Measurements from ENCODE around the gene EIF2S3B. TPM values are rescaled to one million over a fixed set of nuclear protein-coding genes. Genes with fewer than 3 reads are reported as not detected.

The EIF2S3B gene
- total RNA-seq, 2 donors from 2014 or later: 0.33 to 0.45 TPM

GRCh38 chr12:10512798-10513197 lies 7.1 kb downstream of the EIF2S3B start:
- no peak for ATAC-seq
- peaks cover 0 to 3% of the 10 kb centered on the region in 2 donors for H3K27me3 Mint-ChIP-seq
- peaks cover 4% of the 10 kb centered on the region for H3K36me3 Mint-ChIP-seq
- no peaks in the 10 kb centered on the region for H3K9me3 Mint-ChIP-seq
- no peak overlapping the region for H3K4me3 Mint-ChIP-seq
- DNase-seq (ENCODE audit: low spot score): no peak
- H3K4me1 Mint-ChIP-seq (ENCODE audit: low read depth in 2 of 2): no peaks in the 10 kb centered on the region
- H3K27ac Mint-ChIP-seq: no peak overlapping the region

GRCh38 chr12:10521555-10521954 lies 15.9 kb downstream of the EIF2S3B start:
- ATAC-seq: peak in 1 of 2 donors; percentile 57

GRCh38 chr12:10528174-10528953 lies 22.7 kb downstream of the EIF2S3B start:
- H3K27me3 Mint-ChIP-seq: no peaks in the 10 kb centered on the region
- H3K4me1 Mint-ChIP-seq (ENCODE audit: low read depth in 2 of 2): peaks cover 0 to 5% of the 10 kb centered on the region in 2 donors
- DNase-seq (ENCODE audit: low spot score) (no peak), ATAC-seq (no peak)
- H3K9me3 Mint-ChIP-seq: no peaks in the 10 kb centered on the region
- H3K36me3 Mint-ChIP-seq: peaks cover 6% of the 10 kb centered on the region
- H3K4me3 Mint-ChIP-seq: no peak overlapping the region
- H3K27ac Mint-ChIP-seq: no peak overlapping the region

More at GRCh38 chr12:10521555-10521954, 15.9 kb downstream of the EIF2S3B start:
- H3K4me1 Mint-ChIP-seq (ENCODE audit: low read depth in 2 of 2): no peaks in the 10 kb centered on the region
- no peaks in the 10 kb centered on the region for H3K27me3 Mint-ChIP-seq
- no peak overlapping the region for H3K27ac Mint-ChIP-seq
- H3K9me3 Mint-ChIP-seq: no peaks in the 10 kb centered on the region
- peaks cover 4% of the 10 kb centered on the region for H3K36me3 Mint-ChIP-seq
- H3K4me3 Mint-ChIP-seq: no peak overlapping the region
- no peak for DNase-seq (ENCODE audit: low spot score)

- DNase-seq (ENCODE audit: low spot score): no peak
- peaks cover 6% of the 10 kb centered on the region for H3K36me3 Mint-ChIP-seq
- no peak overlapping the region for H3K27ac Mint-ChIP-seq
- no peak overlapping the region for H3K4me3 Mint-ChIP-seq
- H3K4me1 Mint-ChIP-seq (ENCODE audit: low read depth in 2 of 2): peaks cover 0 to 5% of the 10 kb centered on the region in 2 donors
- no peak for ATAC-seq
- H3K27me3 Mint-ChIP-seq: no peaks in the 10 kb centered on the region
- no peaks in the 10 kb centered on the region for H3K9me3 Mint-ChIP-seq
Observed at GRCh38 chr12:10529603-10530002, 23.9 kb downstream of the EIF2S3B start.

GRCh38 chr12:10537721-10538120 lies 32.0 kb downstream of the EIF2S3B start:
- Mint-ChIP-seq H3K36me3 (peaks cover 38% of the 10 kb centered on the region), H3K4me3 (no peak overlapping the region), H3K9me3 (no peaks in the 10 kb centered on the region), H3K27me3 (no peaks in the 10 kb centered on the region), H3K4me1 (ENCODE audit: low read depth in 2 of 2) (peaks cover 13 to 24% of the 10 kb centered on the region in 2 donors), H3K27ac (no peak overlapping the region)
- DNase-seq (ENCODE audit: low spot score) (no peak), ATAC-seq (no peak)

- Mint-ChIP-seq H3K36me3 (peaks cover 36% of the 10 kb centered on the region), H3K4me3 (peak overlapping the region; percentile 74), H3K27ac (peak overlapping the region; percentile 87), H3K4me1 (ENCODE audit: low read depth in 2 of 2) (peaks cover 13 to 24% of the 10 kb centered on the region in 2 donors), H3K27me3 (no peaks in the 10 kb centered on the region), H3K9me3 (no peaks in the 10 kb centered on the region)
- DNase-seq (ENCODE audit: low spot score): no peak
- ATAC-seq: peak; percentile 93 to 96
Observed at GRCh38 chr12:10540776-10541205, 35.1 kb downstream of the EIF2S3B start.

- no peaks in the 10 kb centered on the region for H3K27me3 Mint-ChIP-seq
- no peak for ATAC-seq
- H3K4me1 Mint-ChIP-seq (ENCODE audit: low read depth in 2 of 2): peaks cover 13 to 24% of the 10 kb centered on the region in 2 donors
Observed at GRCh38 chr12:10543499-10543898, 37.8 kb downstream of the EIF2S3B start.

GRCh38 chr12:10551375-10551774 lies 45.7 kb downstream of the EIF2S3B start:
- peaks cover 5% of the 10 kb centered on the region for H3K9me3 Mint-ChIP-seq
- H3K4me3 Mint-ChIP-seq: no peak overlapping the region
- H3K27me3 Mint-ChIP-seq: no peaks in the 10 kb centered on the region
- H3K4me1 Mint-ChIP-seq (ENCODE audit: low read depth in 2 of 2): peaks cover 30 to 42% of the 10 kb centered on the region in 2 donors
- no peak for DNase-seq (ENCODE audit: low spot score)
- H3K27ac Mint-ChIP-seq: no peak overlapping the region
- H3K36me3 Mint-ChIP-seq: peaks cover 32% of the 10 kb centered on the region
- no peak for ATAC-seq

More at GRCh38 chr12:10543499-10543898, 37.8 kb downstream of the EIF2S3B start:
- no peak overlapping the region for H3K4me3 Mint-ChIP-seq
- H3K9me3 Mint-ChIP-seq: no peaks in the 10 kb centered on the region
- H3K36me3 Mint-ChIP-seq: peaks cover 28% of the 10 kb centered on the region
- H3K27ac Mint-ChIP-seq: no peak overlapping the region
- no peak for DNase-seq (ENCODE audit: low spot score)

- peak overlapping the region; percentile 91 for H3K4me3 Mint-ChIP-seq
- ATAC-seq (peak in 1 of 2 donors; percentile 88), DNase-seq (ENCODE audit: low spot score) (no peak)
- H3K27me3 Mint-ChIP-seq: no peaks in the 10 kb centered on the region
- H3K36me3 Mint-ChIP-seq: peaks cover 42% of the 10 kb centered on the region
- peaks cover 39 to 56% of the 10 kb centered on the region in 2 donors for H3K4me1 Mint-ChIP-seq (ENCODE audit: low read depth in 2 of 2)
- H3K9me3 Mint-ChIP-seq: peaks cover 5% of the 10 kb centered on the region
- H3K27ac Mint-ChIP-seq: peak overlapping the region; percentile 45 to 91
Observed at GRCh38 chr12:10553148-10553547, 47.5 kb downstream of the EIF2S3B start.

GRCh38 chr12:10554228-10554755 lies 48.6 kb downstream of the EIF2S3B start:
- peak; percentile 53 to 56 for ATAC-seq
- Mint-ChIP-seq H3K27me3 (no peaks in the 10 kb centered on the region), H3K9me3 (peaks cover 5% of the 10 kb centered on the region), H3K4me1 (ENCODE audit: low read depth in 2 of 2) (peaks cover 50 to 68% of the 10 kb centered on the region in 2 donors), H3K4me3 (peak overlapping the region; percentile 91), H3K27ac (peak overlapping the region; percentile 91 to 99), H3K36me3 (peaks cover 49% of the 10 kb centered on the region)
- no peak for DNase-seq (ENCODE audit: low spot score)

GRCh38 chr12:10554756-10555481 lies 49.2 kb downstream of the EIF2S3B start:
- DNase-seq (ENCODE audit: low spot score): peak; percentile 67
- Mint-ChIP-seq H3K27me3 (no peaks in the 10 kb centered on the region), H3K27ac (peak overlapping the region; percentile 91 to 99), H3K4me3 (peak overlapping the region; percentile 91), H3K9me3 (peaks cover 5% of the 10 kb centered on the region), H3K36me3 (peaks cover 51% of the 10 kb centered on the region), H3K4me1 (ENCODE audit: low read depth in 2 of 2) (peaks cover 52 to 74% of the 10 kb centered on the region in 2 donors)
- peak; percentile 18 to 71 for ATAC-seq

GRCh38 chr12:10557329-10557728 lies 51.6 kb downstream of the EIF2S3B start:
- peak overlapping the region; percentile 90 for H3K4me3 Mint-ChIP-seq

GRCh38 chr12:10557766-10558165 lies 52.1 kb downstream of the EIF2S3B start:
- ATAC-seq (no peak), DNase-seq (ENCODE audit: low spot score) (no peak)
- H3K27ac Mint-ChIP-seq: peak overlapping the region; percentile 92 to 95
- peaks cover 42% of the 10 kb centered on the region for H3K36me3 Mint-ChIP-seq
- H3K4me1 Mint-ChIP-seq (ENCODE audit: low read depth in 2 of 2): peaks cover 52 to 78% of the 10 kb centered on the region in 2 donors
- H3K9me3 Mint-ChIP-seq: peaks cover 3% of the 10 kb centered on the region
- H3K27me3 Mint-ChIP-seq: no peaks in the 10 kb centered on the region
- H3K4me3 Mint-ChIP-seq: peak overlapping the region; percentile 90

More at GRCh38 chr12:10557329-10557728, 51.6 kb downstream of the EIF2S3B start:
- Mint-ChIP-seq H3K27ac (peak overlapping the region; percentile 92 to 95), H3K9me3 (peaks cover 5% of the 10 kb centered on the region), H3K4me1 (ENCODE audit: low read depth in 2 of 2) (peaks cover 52 to 78% of the 10 kb centered on the region in 2 donors), H3K27me3 (no peaks in the 10 kb centered on the region), H3K36me3 (peaks cover 43% of the 10 kb centered on the region)
- DNase-seq (ENCODE audit: low spot score) (no peak), ATAC-seq (no peak)
